Endothelial cell of umbilical vein (primary cell): ENCODE measurements around the gene GSTA1. TPM values are rescaled to one million over a fixed set of nuclear protein-coding genes. Genes with fewer than 3 reads are reported as not detected.

Experiments used
- BruUV-seq: library from RNA; stranded (reverse); fragments of 400-500 nt; replicated peaks from 2 replicates; lab custom pipeline; 2021; lab: Mats Ljungman, UMichigan
- CTCF ChIA-PET: fragments of 300-600, 350-600 bp; sonication (Branson Sonifier 250); formaldehyde crosslinking; loops from one replicate; lab custom pipeline; 2021; ENCODE audit warnings: antibody characterized with exemption, inconsistent platforms; lab: Charles Lee
- POLR2A ChIA-PET: fragments of 300-600, 350-600 bp; sonication (Branson Sonifier 250); formaldehyde crosslinking; loops from one replicate; lab custom pipeline; 2021; ENCODE audit warnings: antibody characterized with exemption, inconsistent platforms; lab: Charles Lee
- DNase-seq: peaks from one replicate; pipeline ENCODE4 v3.0.0-alpha.2; 2011; ENCODE audit warnings: low read depth, low spot score
- FAIRE-seq: peaks from 2 replicates; lab custom pipeline; 2011; peaks lifted over from hg19 to GRCh38; lab: Jason Lieb, UNC
- H2AFZ ChIP-seq: 2 replicates; pipeline ENCODE4 v1.6.0; 2012; ENCODE audit warnings: low read depth, low read length, control low read depth, inconsistent platforms
- H3K27ac ChIP-seq: 2 replicates; pipeline ENCODE4 v1.5.1; 2011; ENCODE audit warnings: low read depth, mild to moderate bottlenecking, control low read depth, low read length, moderate library complexity; ENCODE audit not compliant: insufficient read depth
- H3K27me3 ChIP-seq, 2 experiments: 2 replicates each; pipeline versions ENCODE4 v1.6.0 to v1.6.1; 2011; ENCODE audit warnings: low read length in 2 of 2, mixed read lengths in 1 of 2; ENCODE audit not compliant: control insufficient read depth in 2 of 2, insufficient read depth in 2 of 2
- H3K36me3 ChIP-seq, 2 experiments: 2 replicates in 1 of 2; 3 replicates in 1 of 2; pipeline ENCODE4 v1.5.1; 2011; ENCODE audit warnings: low read length in 2 of 2, mild to moderate bottlenecking in 1 of 2, moderate library complexity in 1 of 2; ENCODE audit not compliant: control insufficient read depth in 2 of 2, insufficient read depth in 2 of 2; ENCODE audit errors: extremely low read depth in 1 of 2
- H3K4me1 ChIP-seq: 3 replicates; pipeline ENCODE4 v1.5.1; 2011; ENCODE audit warnings: mild to moderate bottlenecking, low read length; ENCODE audit not compliant: control insufficient read depth, insufficient read depth; ENCODE audit errors: extremely low read depth
- H3K4me2 ChIP-seq: 2 replicates; pipeline ENCODE4 v1.6.1; 2011; ENCODE audit warnings: low read length, control low read depth, mixed read lengths; ENCODE audit not compliant: insufficient read depth
- H3K4me3 ChIP-seq, 3 experiments: fragments of 200-600 bp in 1 of 3; sonication (generic), shearing (Covaris generic) in 1 of 3; replicated peaks in 1 of 3; 2 replicates each; pipeline ENCODE4 v1.5.1; 2011 to 2016; ENCODE audit warnings: control low read depth in 3 of 3, low read length in 3 of 3, mild to moderate bottlenecking in 2 of 3, inconsistent platforms in 1 of 3, low read depth in 1 of 3, moderate library complexity in 1 of 3; ENCODE audit not compliant: insufficient read depth in 1 of 3
- H3K79me2 ChIP-seq: 2 replicates; pipeline ENCODE4 v1.6.0; 2012; ENCODE audit warnings: low read length, inconsistent platforms; ENCODE audit not compliant: control insufficient read depth, insufficient read depth
- H3K9ac ChIP-seq: replicated peaks from 2 replicates; pipeline ENCODE3; 2011; ENCODE audit warnings: low read length, control low read depth; ENCODE audit not compliant: insufficient read depth; ENCODE audit errors: extremely low read depth
- H3K9me1 ChIP-seq: replicated peaks from 3 replicates; pipeline ENCODE4 v1.6.0; 2011; ENCODE audit warnings: mild to moderate bottlenecking, low read length; ENCODE audit not compliant: control insufficient read depth, insufficient read depth; ENCODE audit errors: extremely low read depth
- H3K9me3 ChIP-seq: replicated peaks from 2 replicates; pipeline ENCODE4 v1.5.1; 2012; ENCODE audit warnings: low read length, inconsistent platforms; ENCODE audit not compliant: control insufficient read depth, insufficient read depth
- H4K20me1 ChIP-seq: replicated peaks from 2 replicates; pipeline ENCODE3; 2011; ENCODE audit warnings: mild to moderate bottlenecking, low read length; ENCODE audit not compliant: control insufficient read depth, insufficient read depth; ENCODE audit errors: extremely low read depth
- CTCF ChIP-seq, 2 donors: IDR thresholded peaks; 1 replicate in 1 of 2; 2 replicates in 1 of 2; pipeline ENCODE4 v1.5.1; 2011; ENCODE audit warnings: low read length in 2 of 2, mild to moderate bottlenecking in 2 of 2, moderate library complexity in 2 of 2, control low read depth in 1 of 2, inconsistent platforms in 1 of 2, low read depth in 1 of 2; ENCODE audit not compliant: insufficient read depth in 1 of 2; ENCODE audit errors: extremely low read depth in 1 of 2
- EZH2 ChIP-seq: IDR thresholded peaks from 2 replicates; pipeline ENCODE4 v1.6.1; 2012; ENCODE audit warnings: borderline replicate concordance, low read depth, mild to moderate bottlenecking, moderate library complexity, low read length, inconsistent platforms; ENCODE audit not compliant: severe bottlenecking
- FOS ChIP-seq: IDR thresholded peaks from 2 replicates; pipeline ENCODE4 v1.6.1; 2011; ENCODE audit warnings: mild to moderate bottlenecking, low read length, moderate library complexity, borderline replicate concordance; ENCODE audit not compliant: insufficient read depth
- GATA2 ChIP-seq: IDR thresholded peaks from 2 replicates; pipeline ENCODE4 v1.7.0; 2011; ENCODE audit warnings: low read depth, mild to moderate bottlenecking, moderate library complexity, mixed read lengths, low read length; ENCODE audit not compliant: insufficient read length, insufficient read depth
- JUN ChIP-seq: IDR thresholded peaks from 2 replicates; pipeline ENCODE4 v1.6.1; 2011; ENCODE audit warnings: borderline replicate concordance, low read depth; ENCODE audit not compliant: insufficient read length, insufficient read depth
- MAX ChIP-seq: IDR thresholded peaks from 2 replicates; pipeline ENCODE4 v1.6.1; 2011; ENCODE audit not compliant: insufficient read depth, insufficient read length
- MYC ChIP-seq: IDR thresholded peaks from one replicate; pipeline ENCODE4 v1.6.1; 2011; ENCODE audit warnings: mild to moderate bottlenecking, low read depth, low read length
- POLR2A ChIP-seq: IDR thresholded peaks from 2 replicates; pipeline ENCODE4 v1.6.1; 2012; ENCODE audit warnings: low read depth, mild to moderate bottlenecking, control low read depth, low read length
- POLR2AphosphoS5 ChIP-seq: IDR thresholded peaks from 2 replicates; pipeline ENCODE4 v1.6.1; 2012; ENCODE audit warnings: low read depth, mild to moderate bottlenecking, control low read depth, low read length, moderate library complexity; ENCODE audit not compliant: insufficient read depth
- dilution Hi-C: fragments of 300-500 bp; cut with MboI; formaldehyde crosslinking; loops from one replicate; pipeline ENCODE4 v1.15.0; 2019; ENCODE audit warnings: low sequenced_read_pairs; ENCODE audit not compliant: extremely low pct_ligation_motif_present
- intact Hi-C: fragments of 100-400 bp; cut with micrococcal nuclease; formaldehyde crosslinking; loops from one replicate; pipeline ENCODE4 v1.10.0; 2022
- polyA plus RNA-seq, 4 experiments: library from polyadenylated mRNA; depleted of rRNA in 3 of 4; stranded (reverse) in 3 of 4; unstranded in 1 of 4; fragments of >200 nt; gene quantifications; 2 replicates each; pipeline versions ENCODE4 v1.2.1 to v1.2.3, GENCODE V29; 2011 to 2012; ENCODE audit warnings: missing spikeins in 1 of 4
- total RNA-seq: library from RNA; stranded (reverse); gene quantifications from 2 replicates; pipeline ENCODE4 v1.2.3, GENCODE V29; 2021

Gene GSTA1
- total and polyA plus RNA-seq, 2 donors (not counting 3 experiments of a cell fraction or from before 2014, with no cell fraction given), result not detected

- no peak overlapping the region for H3K27ac ChIP-seq
- no peaks in the 10 kb centered on the region for H3K9me1 ChIP-seq
- POLR2A ChIA-PET, result no interaction called here
- DNase-seq (no peak), FAIRE-seq (no peak)
- H3K9ac ChIP-seq, result no peak overlapping the region
- no peak for TF ChIP-seq EZH2
- TF ChIP-seq FOS, result no peak
- CTCF ChIA-PET, result no interaction called here
- H3K36me3 ChIP-seq, result no peaks in the 10 kb centered on the region
- no peaks in the 10 kb centered on the region for H3K4me1 ChIP-seq
- no TSS peak for BruUV-seq
- dilution Hi-C loops (no loop called here), intact Hi-C loops (no loop called here)
- H3K9me3 ChIP-seq, result no peaks in the 10 kb centered on the region
- no peaks in the 10 kb centered on the region for H3K79me2 ChIP-seq
- no peaks in the 10 kb centered on the region for H4K20me1 ChIP-seq
- no peaks in the 10 kb centered on the region for H3K27me3 ChIP-seq
- H3K4me2 ChIP-seq, result no peak overlapping the region
- H2AFZ ChIP-seq, result no peak overlapping the region
- H3K4me3 ChIP-seq, result no peak overlapping the region
Measured at GRCh38 chr6:52788478-52788877, 15.1 kb downstream of the GSTA1 start.

GRCh38 chr6:52787917-52788316 lies 15.7 kb downstream of the GSTA1 start:
- no peak for FAIRE-seq
- H3K4me3 ChIP-seq, result no peak overlapping the region
- no peak for TF ChIP-seq CTCF (IDR thresholded peaks at IDR 0.05; ENCODE audit: extremely low read depth in 1 of 2, insufficient read depth in 1 of 2, low read depth in 1 of 2, low read length in 2 of 2)
- no peak for TF ChIP-seq POLR2A
- TF ChIP-seq EZH2, result no peak
- no peak for TF ChIP-seq JUN
- no peak for TF ChIP-seq MAX
- no peak for TF ChIP-seq FOS
- no peak for TF ChIP-seq GATA2
- no peak for TF ChIP-seq POLR2AphosphoS5
- no peak for TF ChIP-seq MYC
- H3K9me1 ChIP-seq, result no peaks in the 10 kb centered on the region
- DNase-seq, result no peak
- no peaks in the 10 kb centered on the region for H3K4me1 ChIP-seq
- ChIA-PET POLR2A (no interaction called here), CTCF (no interaction called here)
- intact Hi-C loops, result no loop called here
- H4K20me1 ChIP-seq, result no peaks in the 10 kb centered on the region
- H3K79me2 ChIP-seq, result no peaks in the 10 kb centered on the region
- no peaks in the 10 kb centered on the region for H3K27me3 ChIP-seq
- H2AFZ ChIP-seq, result no peak overlapping the region
- H3K27ac ChIP-seq, result no peak overlapping the region
- no TSS peak for BruUV-seq
- H3K36me3 ChIP-seq, result no peaks in the 10 kb centered on the region
- no peaks in the 10 kb centered on the region for H3K9me3 ChIP-seq
- dilution Hi-C loops, result no loop called here
- no peak overlapping the region for H3K9ac ChIP-seq
- no peak overlapping the region for H3K4me2 ChIP-seq
